GM19395 (cell line): ENCODE results near the gene NOXA1.
A peak's percentile ranks its signal among the peaks of the same experiment; 100 is the strongest.
"Not testable (repeated sequence)": the region's sequence is repeated elsewhere in the genome, so short reads cannot be mapped to it uniquely, and the experiment has no call there.

Experiments used
- ATAC-seq: cut with Tn5 transposase; IDR thresholded peaks from one replicate; pipeline ENCODE4 v1.9.1; 2021; ENCODE audit warnings: mild to moderate bottlenecking, moderate library complexity; ENCODE audit not compliant: unreplicated experiment

NOXA1 gene

DNA sequence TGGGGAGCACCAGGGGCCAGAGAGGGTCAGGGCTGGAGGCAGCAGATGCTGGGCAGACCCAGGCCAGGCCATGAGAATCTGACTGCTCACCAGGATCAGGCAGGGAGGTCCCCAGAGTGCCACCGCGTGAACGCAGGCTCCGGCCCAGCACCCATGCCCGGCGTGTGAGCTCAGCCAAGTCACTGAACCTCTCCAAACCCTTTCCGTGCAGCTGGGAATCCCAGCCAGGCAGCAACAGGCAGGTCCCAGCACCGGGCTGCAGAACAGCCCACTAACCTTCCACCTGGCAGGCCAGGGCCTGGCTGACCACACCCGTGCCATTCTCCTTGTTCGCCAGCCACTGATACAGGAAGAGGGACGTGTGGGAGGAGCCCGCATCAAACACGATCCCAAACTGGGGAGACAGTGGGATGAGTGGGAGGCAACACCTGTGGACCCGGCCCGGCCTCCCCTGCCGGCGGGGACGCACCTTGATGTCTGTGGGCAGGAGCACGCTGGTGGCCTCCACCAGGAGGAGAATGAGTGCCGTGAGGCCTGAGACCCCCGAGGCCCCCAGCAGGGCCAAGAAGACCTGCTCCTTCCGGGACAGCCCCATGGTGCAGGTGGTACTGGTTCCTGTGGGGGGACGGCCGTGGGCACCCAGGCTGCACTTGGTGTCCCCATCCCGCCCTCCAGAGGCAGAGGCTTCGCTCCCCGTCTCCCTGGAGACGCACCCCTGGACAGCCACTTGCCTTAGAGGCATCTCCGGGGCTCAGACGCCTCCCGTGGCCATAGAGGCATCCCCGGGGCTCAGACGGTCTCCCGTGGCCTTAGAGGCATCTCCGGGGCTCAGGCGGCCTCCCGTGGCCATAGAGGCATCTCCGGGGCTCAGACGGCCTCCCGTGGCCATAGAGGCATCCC is 14.7 kb downstream of the NOXA1 start:
- no peak for ATAC-seq

DNA sequence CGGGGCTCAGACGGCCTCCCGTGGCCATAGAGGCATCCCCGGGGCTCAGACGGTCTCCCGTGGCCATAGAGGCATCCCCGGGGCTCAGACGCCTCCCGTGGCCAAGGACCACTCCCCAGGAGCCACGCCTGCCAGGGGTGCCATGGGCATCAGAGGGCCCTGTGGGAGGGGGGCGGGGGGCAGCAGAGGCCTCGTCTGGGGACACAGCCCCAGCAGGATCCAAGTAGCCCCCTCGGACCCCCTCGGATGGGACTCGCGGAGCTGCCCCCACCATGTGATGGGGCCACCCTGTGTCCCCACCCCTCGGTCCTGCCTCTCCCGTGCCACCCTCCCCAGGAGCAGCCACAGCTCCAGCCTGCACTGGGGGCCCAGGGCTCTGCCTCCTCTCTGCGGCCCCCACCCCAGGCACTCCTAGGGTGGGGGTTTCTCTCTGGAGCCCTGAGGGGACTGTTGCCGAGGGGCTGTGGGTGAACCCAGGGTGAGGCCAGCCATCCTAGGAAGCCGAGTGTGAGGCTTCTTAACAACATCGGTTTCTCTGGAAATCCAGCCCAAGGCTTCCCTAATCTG is 15.5 kb downstream of the NOXA1 start:
- no peak for ATAC-seq

DNA sequence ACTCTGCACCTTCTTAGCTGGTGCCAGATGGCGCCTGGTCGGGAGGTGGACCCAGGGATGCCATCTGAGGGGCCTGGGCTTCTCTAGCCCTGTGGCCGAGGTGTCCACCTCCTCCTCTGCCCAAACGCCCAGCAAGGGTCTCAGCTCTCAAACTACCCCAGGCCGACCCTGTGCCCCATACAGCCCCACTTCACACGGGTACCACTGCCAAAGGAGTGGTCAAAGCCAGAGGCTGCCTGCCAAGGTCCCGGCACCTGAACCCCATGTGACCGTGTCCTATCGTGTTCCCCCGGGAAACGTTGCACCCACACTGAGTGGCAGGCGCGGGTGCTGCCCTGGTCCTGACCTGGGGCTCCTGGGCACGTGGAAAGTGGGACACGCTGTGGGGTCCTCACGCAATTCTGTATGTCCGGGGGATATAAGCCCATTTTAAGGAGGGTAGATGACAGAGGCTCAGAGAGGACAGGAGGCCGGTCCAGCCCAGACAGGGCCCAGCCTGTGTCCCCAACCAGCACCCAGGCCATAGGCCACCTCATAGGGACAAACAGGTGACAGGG is 16.0 kb downstream of the NOXA1 start:
- ATAC-seq = no peak

DNA sequence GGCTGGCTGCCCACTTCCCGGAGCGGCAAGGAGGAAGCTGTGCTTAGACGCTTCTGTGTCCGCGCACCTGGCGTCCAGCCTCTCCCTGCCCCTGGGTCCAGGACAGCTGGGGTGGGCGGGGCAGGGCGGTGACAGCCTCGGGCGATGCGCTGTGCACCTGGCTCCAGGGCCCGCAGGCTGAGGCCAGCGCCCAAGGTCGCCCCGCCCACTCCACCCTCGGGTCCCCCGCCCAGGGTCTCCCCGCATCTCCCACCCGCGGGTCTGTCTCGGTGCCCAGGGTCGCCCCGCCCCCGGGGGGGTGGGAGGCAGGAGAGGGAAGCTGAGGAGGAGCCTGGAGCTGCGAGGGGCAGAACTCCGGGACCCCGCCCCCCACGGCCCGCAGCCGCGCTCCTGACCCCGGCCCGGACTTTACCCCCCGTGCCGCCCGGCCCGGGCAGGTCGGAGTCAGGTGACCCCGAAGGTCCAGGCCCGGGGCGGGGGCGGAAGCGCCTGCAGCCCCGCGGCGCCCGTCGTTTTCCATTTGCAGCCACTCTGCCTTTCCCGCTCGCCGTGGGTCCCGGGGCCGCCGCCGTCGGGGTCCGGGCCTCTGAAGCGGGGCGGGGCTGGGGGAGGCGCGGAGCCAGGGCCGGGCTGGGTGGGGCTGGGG is 18.2 kb downstream of the NOXA1 start, which contains the start of gene ENTPD8:
TSS of gene ENTPD8 (minus strand) at position 69 of the 646 bp plus-strand sequence. CDS start 3,072 bp downstream, outside the sequence.
- no peak for ATAC-seq

DNA sequence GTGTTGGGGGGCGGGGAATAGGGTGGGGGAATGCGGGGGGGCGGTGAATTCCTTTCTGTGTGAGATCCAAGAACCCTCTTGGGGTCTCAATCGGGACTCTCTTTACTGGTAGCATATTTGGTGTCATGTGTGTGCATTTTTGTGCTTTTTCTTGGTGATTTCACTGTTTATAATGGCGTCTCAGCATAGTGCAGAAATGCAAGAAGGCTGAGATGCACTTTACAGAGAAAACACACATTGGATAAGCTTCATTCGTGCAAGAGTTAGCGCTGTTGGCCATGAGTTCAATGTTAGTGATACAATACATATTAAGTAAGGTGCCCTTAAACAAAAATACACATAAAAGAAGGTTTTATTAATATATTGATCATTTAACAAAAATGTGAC is 18.7 kb downstream of the NOXA1 start:
- ATAC-seq = no peak

DNA sequence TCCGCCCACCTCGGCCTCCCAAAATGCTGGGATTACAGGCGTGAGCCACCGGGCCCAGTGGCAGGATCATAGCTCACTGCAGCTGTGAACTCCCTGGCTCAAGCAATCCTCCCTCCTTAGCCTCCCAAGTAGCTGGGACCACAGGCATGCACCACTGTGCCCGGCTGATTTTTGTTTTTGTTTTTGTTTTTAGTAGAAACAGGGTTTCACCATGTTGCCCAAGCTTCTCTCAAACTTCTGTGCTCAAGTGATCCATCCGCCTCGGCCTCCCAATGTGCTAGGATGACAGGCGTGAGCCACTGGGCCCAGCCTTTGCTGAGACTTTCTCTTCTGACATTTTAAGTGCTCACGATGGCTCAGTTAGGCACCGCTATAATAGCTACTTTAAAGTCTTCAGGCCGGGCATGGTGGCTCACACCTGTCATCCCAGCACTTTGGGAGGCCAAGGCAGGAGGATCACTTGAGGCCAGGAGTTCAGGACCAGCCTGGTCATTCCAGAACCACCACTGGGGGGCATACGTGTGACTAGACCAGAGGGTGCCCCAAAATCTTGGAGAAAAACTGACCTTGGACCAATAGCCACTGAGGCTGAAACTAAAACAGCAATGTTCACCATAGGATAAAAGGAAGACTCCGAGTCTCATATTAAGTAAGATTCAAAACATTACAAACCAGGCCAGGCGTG is 21.1 kb downstream of the NOXA1 start:
- ATAC-seq = no peak

DNA sequence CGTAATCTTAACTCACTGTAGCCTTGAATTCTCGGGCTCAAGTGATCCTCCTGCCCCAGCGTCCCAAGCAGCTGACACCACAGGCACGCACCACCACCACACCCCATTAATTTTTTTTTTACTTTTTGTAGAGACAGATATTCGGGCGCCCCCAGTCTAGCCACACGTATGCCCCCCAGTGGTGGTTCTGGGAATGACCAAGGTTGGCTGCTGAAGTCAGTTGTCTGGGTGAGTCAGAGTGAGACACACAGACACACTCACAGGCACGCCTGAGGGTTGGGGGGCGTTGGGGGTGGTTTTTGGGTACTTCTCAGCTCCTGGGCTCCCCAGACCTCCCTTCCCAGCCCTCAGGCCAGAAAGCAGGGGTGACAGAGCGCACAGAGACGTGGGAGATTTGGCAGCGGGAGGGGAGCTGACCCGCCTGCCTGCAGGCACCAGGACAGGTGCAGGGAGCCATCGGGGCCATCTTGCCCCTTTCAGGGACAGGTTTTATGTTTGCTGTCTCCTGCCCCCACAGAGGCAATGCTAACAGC is 22.1 kb downstream of the NOXA1 start:
- ATAC-seq = peak; percentile 76

DNA sequence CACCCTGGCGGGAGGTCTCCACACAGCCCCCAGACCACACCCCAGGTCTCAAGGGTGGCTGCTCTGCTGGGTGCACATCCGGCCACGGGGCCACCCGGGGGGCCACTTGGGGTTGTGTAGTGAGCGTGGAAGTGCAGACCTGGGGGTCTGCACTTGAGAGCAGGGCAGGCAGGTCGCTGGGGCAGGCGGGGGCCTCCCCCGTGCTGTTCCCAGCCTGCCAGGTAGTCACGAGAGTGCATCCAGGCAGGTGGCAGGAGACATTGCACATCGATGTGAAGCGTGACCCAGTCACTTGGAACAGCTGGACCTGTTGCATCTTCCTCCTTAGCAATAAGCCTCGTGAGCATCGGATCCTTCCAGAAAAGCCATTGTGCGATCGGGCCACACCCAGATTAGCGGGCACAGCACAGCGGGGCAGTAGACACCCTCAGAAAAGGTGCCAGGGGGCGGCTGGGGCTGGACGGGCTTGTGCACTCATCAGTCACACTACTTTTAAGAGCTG is 22.8 kb downstream of the NOXA1 start:
- no peak for ATAC-seq

DNA sequence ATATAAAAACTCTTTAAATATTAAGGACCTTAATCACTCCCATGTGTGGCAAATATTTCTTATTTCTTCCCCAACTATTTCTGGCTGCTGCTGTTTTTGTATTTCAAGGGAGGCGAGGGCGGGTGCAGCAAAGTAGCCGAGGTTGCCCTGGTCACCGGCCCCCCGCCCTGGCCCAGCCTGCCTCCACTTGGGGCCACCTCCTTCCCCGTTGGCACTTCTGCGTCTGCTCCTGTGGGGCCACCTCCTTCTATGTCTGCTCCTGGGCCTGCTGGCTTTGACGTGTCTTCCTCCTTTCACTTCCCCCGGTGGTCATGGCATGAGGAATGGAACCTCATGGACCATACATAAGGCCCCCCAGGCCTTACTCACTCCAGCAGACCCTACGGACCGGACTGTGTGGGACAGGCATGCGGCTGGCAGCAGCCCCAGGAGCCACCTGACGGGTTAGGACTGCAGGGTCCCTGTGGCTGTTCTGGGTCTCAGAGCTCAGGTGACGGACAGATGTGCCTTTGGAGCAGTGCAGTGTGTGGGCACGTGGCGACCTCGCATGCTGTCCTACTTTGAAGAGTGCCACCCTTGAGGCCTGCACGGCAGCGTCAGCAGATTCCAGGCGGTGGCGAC is 23.8 kb downstream of the NOXA1 start:
- ATAC-seq = no peak

DNA sequence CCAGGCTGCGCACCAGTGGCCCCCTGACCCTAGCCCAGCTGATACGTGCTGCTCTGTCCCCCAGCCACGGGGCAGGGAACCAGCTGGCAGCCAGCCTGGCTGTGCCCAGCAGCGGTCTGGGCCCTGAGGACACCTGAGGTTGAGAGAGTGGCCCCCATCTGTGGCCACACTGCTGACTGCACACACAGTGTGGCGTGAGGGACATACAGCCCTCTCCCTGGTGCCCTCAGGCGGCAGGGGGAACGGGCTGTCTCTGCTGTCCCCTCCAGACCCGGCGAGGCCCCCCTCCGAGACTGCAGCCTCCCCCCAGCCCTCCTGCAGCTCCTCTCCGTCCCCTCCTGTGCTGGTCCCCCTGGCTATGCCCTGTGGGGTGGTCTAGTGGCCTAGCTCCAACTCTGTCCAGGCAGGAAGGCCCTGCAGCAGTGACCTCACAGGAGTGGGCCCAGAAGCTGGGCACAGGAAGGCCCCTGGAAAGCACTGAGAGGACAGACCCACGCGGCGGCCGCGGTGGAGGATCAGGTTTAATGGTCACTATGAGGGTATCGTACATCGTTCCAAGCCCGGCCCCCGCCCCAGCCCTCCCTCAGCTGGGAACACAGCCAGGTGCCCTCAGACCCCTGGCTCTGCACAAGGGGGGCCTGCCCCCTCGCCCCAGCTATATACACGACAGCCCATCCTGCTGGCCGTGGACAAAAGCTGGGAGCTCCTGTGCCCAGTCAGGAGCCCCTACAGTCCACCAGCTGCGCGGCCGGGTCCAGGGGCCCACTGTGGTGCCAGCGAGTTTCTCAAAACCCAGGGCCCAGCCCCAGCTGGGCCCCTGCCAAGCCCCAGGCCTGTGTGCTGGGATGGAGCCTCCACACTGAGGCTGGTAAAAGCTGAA is 24.8 kb downstream of the NOXA1 start:
- no peak for ATAC-seq

DNA sequence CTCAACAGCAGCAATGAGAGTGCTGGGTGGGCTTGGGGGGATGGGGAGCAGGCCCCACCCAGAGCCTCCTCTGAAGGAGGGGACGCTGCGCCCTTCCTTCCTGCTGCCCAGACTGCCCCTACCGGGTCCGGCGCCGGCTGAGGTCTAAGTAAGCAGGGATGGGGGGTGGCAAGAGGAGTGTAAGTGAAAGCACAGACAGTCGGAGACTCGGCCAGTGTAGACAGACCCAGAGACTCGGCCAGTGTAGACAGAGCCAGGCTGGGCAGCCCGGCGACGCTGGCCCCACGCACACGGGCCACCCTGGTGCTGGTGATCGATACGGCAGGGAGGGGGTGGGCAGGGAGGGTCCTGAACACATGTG is 25.4 kb downstream of the NOXA1 start:
- ATAC-seq = no peak

DNA sequence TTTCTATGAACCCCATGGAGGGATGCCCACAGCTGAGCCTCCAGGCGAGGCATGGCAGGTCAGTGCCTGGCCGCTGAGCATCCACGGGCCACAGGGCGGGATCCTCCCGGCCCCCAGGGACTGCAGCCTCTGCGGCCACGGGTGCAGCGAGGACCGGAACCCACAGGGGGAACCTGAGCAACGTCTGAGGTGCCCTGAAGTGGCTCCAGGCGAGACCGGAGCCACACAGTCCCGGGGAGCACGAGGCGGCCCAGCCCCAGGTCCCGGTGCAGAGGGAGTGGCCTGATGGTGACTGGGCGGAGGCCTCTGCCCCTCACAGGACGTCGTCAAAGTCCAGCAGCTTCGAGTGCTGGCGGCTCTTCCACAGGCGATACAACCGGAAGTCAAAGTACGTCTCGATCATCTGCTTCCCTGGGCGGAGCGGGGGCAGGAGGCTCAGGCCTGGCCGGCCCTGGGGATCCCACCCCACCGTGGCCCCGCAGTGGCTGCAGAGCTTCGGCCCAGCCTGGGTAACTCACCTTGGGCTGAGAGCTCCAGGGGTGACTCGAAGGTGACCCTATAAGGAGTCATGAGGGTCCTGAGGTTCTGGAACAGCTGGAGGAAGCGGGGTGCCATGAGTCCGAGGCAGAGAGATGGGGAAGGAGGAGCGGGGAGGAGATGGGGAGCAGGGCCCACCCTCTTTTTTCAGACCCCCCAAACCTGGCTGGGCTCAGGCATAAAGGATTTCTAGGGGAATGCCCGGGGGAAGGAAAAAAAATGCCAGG is 26.1 kb downstream of the NOXA1 start:
- ATAC-seq = no peak

DNA sequence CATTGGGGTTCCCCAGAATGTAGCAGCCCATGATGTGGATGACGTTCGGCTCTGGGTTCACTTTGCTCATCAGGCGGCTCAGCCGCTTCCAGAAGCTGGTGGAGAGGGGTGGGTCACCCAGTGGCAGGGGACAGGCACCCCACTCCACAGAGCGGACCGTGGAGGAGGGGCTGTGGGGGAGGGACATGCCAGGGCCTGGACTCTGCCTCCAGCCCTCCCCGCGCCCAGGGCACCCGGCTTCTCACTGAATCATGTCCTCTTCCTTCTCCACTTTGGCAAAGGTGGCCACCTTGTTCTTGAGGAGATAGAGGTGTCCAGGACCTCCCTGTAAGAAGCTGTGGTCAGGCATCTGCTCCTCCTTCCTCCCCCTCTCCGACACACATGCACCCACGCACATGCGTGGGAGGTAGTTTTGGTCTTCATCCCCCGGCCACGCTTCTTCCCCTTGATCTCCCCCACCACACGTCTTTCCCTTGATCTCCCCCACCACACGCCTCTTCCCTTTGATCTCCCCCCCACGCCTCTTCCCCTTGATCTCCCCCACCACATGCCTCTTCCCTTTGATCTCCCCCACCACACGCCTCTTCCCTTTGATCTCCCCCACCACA is 26.8 kb downstream of the NOXA1 start:
- ATAC-seq = no peak

DNA sequence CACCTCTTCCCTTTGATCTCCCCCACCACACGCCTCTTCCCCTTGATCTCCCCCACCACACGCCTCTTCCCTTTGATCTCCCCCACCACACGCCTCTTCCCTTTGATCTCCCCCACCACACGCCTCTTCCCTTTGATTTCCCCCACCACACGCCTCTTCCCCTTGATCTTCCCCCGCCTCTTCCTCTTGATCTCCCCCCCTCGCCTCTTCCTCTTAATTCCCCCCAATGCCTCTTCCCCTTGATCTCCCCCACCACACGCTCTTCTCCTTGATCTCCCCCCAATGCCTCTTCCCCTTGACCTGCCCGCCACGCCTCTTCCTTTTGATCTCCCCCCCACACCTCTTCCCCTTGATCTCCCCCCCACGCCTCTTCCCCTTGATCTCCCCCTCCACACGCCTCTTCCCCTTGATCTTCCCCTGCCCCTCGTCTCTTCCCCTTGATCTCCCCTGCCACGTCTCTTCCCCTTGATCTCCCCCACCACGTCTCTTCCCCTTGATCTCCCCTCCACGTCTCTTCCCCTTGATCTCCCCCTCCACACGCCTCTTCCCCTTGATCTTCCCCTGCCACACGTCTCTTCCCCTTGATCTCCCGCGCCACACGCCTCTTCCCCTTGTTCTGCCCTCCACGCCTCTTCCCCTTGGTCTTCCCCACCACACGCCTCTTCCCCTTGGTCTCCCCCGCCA is 27.5 kb downstream of the NOXA1 start:
- ATAC-seq = not testable (repeated sequence)

DNA sequence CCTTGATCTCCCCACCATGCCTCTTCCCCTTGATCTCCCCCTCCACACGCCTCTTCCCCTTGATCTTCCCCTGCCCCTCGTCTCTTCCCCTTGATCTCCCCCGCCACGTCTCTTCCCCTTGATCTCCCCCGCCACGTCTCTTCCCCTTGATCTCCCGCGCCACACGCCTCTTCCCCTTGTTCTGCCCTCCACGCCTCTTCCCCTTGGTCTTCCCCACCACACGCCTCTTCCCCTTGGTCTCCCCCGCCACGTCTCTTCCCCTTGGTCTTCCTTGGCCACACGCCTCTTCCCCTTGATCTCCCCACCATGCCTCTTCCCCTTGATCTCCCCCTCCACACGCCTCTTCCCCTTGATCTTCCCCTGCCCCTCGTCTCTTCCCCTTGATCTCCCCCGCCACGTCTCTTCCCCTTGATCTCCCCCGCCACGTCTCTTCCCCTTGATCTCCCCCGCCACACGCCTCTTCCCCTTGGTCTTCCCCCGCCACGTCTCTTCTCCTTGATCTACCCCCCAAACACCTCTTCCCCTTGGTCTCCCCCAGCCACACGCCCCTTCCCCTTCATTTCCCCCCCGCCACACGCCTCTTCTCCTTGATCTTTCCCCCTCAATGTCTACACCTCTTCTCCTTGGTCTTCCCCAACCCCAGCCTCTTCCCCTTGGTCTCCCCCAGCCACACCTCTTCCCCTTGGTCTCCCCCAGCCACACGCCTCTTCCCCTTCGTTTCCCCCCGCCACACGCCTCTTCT is 28.2 kb downstream of the NOXA1 start:
- ATAC-seq = not testable (repeated sequence)

DNA sequence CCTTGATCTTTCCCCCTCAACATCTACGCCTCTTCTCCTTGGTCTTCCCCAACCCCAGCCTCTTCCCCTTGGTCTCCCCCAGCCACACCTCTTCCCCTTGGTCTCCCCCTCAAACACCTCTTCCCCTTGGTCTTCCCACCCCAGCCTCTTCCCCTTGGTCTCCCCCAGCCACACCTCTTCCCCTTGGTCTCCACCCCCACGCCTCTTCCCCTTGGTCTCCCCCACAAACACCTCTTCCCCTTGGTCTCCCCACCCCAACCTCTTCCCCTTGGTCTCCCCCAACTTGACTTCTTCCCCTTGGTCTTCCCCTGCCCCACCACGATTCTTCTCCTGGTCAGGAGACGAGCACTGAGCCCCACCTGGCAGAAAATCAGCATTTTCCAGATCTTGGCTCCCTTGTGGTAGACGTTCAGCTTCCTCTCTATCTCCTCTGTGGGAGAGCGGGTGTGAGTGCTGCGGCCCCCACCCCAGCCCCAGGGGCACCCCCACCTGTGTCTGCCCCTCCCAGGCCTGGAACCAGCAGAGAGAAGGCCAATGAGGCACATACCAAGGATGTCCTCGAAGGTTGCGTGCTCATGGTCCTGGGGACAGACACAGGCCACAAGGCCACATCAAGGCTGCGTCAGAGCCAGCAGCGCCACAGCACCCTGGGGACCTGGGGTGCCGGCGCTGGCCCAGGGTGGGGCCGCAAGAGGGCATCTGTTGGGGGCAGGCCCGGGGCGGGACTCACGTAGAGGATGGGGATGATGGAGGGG is 29.0 kb downstream of the NOXA1 start:
- no peak for ATAC-seq
